Activated T-helper 1 cell treated with anti-CD3 and anti-CD28 coated beads, Interleukin-12 subunit alpha, Interleukin-12 subunit beta, Interleukin-2, Interleukin-4 antibody, amounts not matched to agents 30 ng/mL and 10 ng/mL and 1 ng/mL, durations not matched to agents 14 hours and 24 hours and 36 hours (primary cell): Measurements from ENCODE around the gene RPS19. TPM values are rescaled to one million over a fixed set of nuclear protein-coding genes. Genes with fewer than 3 reads are reported as not detected.
A peak's percentile ranks its signal among the peaks of the same experiment; 100 is the strongest.

Experiments used
- DNase-seq: peaks from one replicate; pipeline ENCODE4 v3.0.0; 2021; ENCODE audit warnings: low spot score
- H3K27ac Mint-ChIP-seq: one replicate; pipeline ENCODE4 v1.8.0; 2021; ENCODE audit warnings: mild to moderate bottlenecking, mixed read lengths
- H3K27me3 Mint-ChIP-seq: one replicate; pipeline ENCODE4 v1.8.0; 2022; ENCODE audit warnings: mild to moderate bottlenecking, moderate library complexity, mixed read lengths; ENCODE audit not compliant: insufficient read depth
- H3K36me3 Mint-ChIP-seq: one replicate; pipeline ENCODE4 v1.8.0; 2021; ENCODE audit warnings: low read depth, mixed read lengths
- H3K4me1 Mint-ChIP-seq: one replicate; pipeline ENCODE4 v1.8.0; 2021; ENCODE audit warnings: low read depth, mixed read lengths
- H3K4me3 Mint-ChIP-seq: one replicate; pipeline ENCODE4 v1.8.0; 2021; ENCODE audit warnings: mild to moderate bottlenecking, moderate library complexity, mixed read lengths
- H3K9me3 Mint-ChIP-seq: one replicate; pipeline ENCODE4 v1.8.0; 2021; ENCODE audit warnings: mixed read lengths
- intact Hi-C: fragments of 100-400 bp; cut with micrococcal nuclease; formaldehyde crosslinking; loops from one replicate; pipeline ENCODE4 v1.15.1; 2024
- total RNA-seq: library from RNA; stranded (reverse); gene quantifications from 2 replicates; pipeline ENCODE4 v1.2.3, GENCODE V29; 2022

Gene RPS19
- total RNA-seq, 1 donor from 2014 or later, result 2,906 TPM

DNA sequence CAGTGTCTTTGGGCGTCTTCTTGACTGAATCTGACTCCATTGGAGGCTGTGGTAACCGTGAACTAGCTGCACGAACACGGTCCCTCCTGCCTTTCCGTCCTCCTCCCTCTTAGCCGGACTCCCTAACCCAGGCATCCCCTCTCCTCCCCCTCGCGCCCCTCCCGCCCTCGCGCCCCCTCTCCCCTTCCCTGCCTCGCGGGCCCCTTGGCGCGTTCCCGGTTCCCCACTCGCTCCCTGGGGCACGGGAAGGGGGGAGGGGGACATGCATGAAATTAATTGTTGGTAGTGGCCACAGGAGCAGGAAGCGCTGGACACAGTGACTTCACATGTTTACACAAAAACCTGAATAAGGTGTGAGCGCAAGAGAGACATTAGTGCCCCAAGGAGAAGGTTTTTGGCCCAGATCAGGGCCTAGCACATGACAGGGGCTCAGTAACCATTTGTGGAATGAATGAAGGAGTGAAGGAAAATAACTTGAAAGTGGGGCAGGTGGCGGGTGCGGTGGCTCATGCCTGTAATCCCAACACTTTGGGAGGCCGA is 14.9 kb upstream of the RPS19 start:
- intact Hi-C loops, result no loop called here
- no peaks in the 10 kb centered on the region for H3K36me3 Mint-ChIP-seq
- no peak overlapping the region for H3K27ac Mint-ChIP-seq
- no peaks in the 10 kb centered on the region for H3K4me1 Mint-ChIP-seq
- no peaks in the 10 kb centered on the region for H3K9me3 Mint-ChIP-seq
- DNase-seq, result no peak
- H3K27me3 Mint-ChIP-seq, result peaks cover 4% of the 10 kb centered on the region
- no peak overlapping the region for H3K4me3 Mint-ChIP-seq

DNA sequence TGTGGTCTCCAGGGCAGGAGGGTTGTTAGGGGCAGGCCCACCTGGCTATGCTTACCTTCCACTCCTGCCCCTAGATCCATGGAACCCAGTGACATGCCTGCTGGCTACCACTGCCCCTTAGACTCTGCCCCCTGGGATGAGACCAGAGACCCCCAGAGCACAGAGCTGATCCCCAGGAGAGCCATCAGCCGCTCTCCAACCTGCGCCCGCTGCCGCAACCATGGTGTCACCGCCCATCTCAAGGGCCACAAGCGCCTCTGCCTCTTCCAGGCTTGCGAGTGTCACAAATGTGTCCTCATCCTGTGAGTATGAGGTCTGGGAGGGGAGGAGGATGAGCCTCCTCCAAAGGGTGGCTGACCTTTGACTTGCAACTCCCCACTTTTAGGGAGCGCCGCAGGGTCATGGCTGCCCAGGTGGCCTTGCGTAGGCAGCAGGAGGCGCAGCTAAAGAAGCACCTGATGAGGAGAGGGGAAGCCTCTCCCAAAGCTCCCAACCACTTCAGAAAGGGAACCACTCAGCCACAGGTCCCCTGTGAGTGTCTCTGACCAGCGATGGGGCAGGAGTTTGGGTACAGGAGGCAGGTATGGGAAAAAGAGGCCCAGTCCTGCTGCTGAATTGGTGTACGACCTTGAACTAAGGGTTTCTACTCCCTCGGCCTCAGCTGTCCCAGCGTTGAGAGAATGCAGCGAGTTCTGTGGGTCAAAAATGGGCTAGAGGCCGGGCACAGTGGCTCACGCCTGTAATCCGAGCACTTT is 12.5 kb upstream of the RPS19 start:
- no peak for DNase-seq
- H3K27me3 Mint-ChIP-seq, result peaks cover 23% of the 10 kb centered on the region
- H3K36me3 Mint-ChIP-seq, result no peaks in the 10 kb centered on the region
- no peak overlapping the region for H3K4me3 Mint-ChIP-seq
- H3K4me1 Mint-ChIP-seq, result no peaks in the 10 kb centered on the region
- intact Hi-C loops, result no loop called here
- H3K9me3 Mint-ChIP-seq, result no peaks in the 10 kb centered on the region
- no peak overlapping the region for H3K27ac Mint-ChIP-seq

DNA sequence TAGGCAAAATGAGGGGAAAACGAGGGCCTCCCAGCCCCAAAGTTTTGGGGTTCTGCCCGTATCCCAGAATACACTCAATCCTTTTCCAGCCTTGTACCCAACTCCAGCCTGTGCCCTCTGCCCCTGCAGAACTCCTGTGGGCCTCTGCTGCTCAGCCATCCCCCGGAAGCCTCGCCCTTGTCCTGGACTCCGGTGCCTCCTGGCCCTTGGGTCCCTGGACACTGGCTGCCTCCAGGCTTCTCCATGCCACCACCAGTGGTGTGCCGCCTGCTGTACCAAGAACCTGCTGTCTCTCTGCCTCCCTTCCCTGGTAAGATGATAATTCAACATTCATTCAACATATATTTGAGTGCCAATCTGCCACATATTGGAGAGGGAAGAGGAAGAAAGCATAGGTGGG is 11.4 kb upstream of the RPS19 start:
- DNase-seq, result no peak
- Mint-ChIP-seq H3K27me3 (peaks cover 33% of the 10 kb centered on the region), H3K27ac (no peak overlapping the region), H3K4me3 (no peak overlapping the region), H3K36me3 (no peaks in the 10 kb centered on the region), H3K4me1 (no peaks in the 10 kb centered on the region), H3K9me3 (no peaks in the 10 kb centered on the region)
- intact Hi-C loops, result no loop called here

DNA sequence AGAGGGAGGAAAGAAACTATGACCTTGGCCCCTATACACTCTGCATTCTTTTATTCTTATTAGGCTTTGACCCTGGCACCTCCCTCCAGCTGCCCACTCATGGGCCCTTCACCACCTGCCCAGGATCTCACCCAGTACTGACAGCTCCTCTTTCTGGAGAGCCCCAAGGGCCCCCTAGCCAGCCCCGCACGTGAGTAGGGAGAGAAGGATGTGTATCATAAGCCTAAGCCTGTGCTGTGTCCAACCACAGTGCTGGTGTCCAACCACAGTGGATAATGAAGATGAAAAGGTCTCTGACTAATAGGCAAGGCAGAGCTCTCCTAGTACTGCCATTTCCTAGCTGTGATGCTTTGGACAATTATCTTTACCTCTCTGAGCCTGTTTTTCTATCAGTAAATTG is 11.0 kb upstream of the RPS19 start:
- H3K4me3 Mint-ChIP-seq, result no peak overlapping the region
- H3K4me1 Mint-ChIP-seq, result no peaks in the 10 kb centered on the region
- H3K9me3 Mint-ChIP-seq, result no peaks in the 10 kb centered on the region
- peaks cover 32% of the 10 kb centered on the region for H3K27me3 Mint-ChIP-seq
- no peak for DNase-seq
- intact Hi-C loops, result no loop called here
- H3K36me3 Mint-ChIP-seq, result no peaks in the 10 kb centered on the region
- H3K27ac Mint-ChIP-seq, result no peak overlapping the region

DNA sequence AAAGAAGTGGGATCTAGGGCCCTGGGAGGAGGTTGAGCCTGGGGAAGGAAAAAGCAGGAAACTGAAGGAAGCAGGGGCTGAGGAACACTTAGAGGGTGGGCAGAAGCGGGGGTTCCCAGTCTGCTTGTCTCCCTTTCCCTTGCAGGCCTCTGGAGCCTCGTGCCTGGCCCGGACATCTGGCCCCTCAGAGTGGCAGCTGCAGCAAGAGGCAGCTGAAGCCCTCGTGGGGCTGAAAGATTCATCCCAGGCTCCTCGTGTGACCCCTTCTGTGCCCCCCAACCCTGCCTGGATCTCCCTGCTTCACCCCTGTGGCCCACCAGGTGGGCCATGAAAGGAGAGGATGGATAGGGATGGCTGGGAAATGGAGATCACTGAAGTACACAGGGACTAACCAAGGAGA is 9.7 kb upstream of the RPS19 start:
- Mint-ChIP-seq H3K4me3 (no peak overlapping the region), H3K9me3 (no peaks in the 10 kb centered on the region), H3K27me3 (peaks cover 40% of the 10 kb centered on the region), H3K27ac (no peak overlapping the region), H3K4me1 (no peaks in the 10 kb centered on the region), H3K36me3 (no peaks in the 10 kb centered on the region)
- intact Hi-C loops, result no loop called here
- DNase-seq, result no peak

DNA sequence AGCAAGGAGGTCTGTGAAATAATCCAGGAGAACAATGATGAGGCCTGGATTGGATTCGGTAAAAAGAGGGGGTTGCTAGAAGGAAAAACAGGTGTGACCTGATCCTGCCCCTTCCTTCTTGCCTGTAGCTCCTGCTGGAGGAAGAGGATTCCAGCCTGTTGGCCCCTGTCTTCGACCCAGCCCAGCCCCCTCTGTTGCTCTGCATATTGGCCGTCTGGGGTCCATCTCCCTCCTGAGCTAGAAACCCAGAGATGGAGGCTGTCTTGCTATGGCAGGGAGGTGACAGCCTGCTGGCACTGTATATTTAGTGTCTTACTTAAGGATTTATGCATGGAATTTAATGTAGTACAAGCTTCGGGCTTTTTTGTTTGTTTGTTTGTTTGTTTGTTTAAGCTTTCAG is 8.6 kb upstream of the RPS19 start:
- intact Hi-C loops, result no loop called here
- Mint-ChIP-seq H3K9me3 (no peaks in the 10 kb centered on the region), H3K27me3 (peaks cover 41% of the 10 kb centered on the region), H3K4me1 (no peaks in the 10 kb centered on the region), H3K36me3 (no peaks in the 10 kb centered on the region), H3K27ac (no peak overlapping the region), H3K4me3 (no peak overlapping the region)
- DNase-seq, result no peak

DNA sequence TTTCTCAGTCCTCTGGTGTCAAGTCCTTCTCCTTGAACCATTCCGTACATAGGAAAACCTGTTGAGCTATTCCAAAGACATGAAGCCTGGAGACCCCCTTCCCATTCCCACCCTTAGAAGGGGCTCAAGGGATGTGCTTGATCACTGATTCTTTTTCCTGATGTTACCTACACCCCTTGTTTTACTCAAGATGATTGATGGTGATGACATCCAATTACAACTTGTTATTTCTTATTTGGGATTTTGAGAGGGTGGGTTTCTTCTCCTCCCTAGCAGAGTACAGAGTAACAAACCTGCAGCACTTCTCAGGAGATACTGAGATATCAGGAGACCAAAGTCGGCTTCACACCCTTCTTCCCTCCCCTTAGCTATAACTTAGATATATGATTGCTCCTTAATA is 6.7 kb upstream of the RPS19 start:
- no peak for DNase-seq
- Mint-ChIP-seq H3K27me3 (peaks cover 45% of the 10 kb centered on the region), H3K27ac (no peak overlapping the region), H3K9me3 (no peaks in the 10 kb centered on the region), H3K36me3 (no peaks in the 10 kb centered on the region), H3K4me3 (no peak overlapping the region), H3K4me1 (no peaks in the 10 kb centered on the region)
- intact Hi-C loops, result no loop called here

DNA sequence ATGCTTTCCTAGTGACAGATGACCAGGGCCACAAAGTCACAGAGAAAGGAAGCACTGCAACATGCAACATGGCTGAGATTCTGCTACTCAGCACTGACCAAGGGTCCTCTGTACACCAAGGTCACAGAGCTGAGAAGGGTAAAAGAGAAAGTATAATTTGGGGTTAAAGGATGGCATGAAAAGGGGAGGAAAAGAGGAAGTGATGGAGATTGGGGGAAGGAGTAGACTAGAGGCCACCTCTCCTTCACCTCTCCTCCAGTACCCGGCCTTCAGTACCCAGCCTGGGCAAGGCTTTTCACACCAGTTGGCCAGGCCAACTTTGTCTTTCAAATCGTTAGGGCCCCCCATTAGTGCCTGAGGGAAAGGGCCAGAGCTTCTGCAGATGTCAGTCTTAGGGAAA is 6.3 kb upstream of the RPS19 start:
- no peak overlapping the region for H3K27ac Mint-ChIP-seq
- no peaks in the 10 kb centered on the region for H3K9me3 Mint-ChIP-seq
- peaks cover 45% of the 10 kb centered on the region for H3K27me3 Mint-ChIP-seq
- no peak overlapping the region for H3K4me3 Mint-ChIP-seq
- no peaks in the 10 kb centered on the region for H3K4me1 Mint-ChIP-seq
- DNase-seq, result no peak
- intact Hi-C loops, result no loop called here
- no peaks in the 10 kb centered on the region for H3K36me3 Mint-ChIP-seq

DNA sequence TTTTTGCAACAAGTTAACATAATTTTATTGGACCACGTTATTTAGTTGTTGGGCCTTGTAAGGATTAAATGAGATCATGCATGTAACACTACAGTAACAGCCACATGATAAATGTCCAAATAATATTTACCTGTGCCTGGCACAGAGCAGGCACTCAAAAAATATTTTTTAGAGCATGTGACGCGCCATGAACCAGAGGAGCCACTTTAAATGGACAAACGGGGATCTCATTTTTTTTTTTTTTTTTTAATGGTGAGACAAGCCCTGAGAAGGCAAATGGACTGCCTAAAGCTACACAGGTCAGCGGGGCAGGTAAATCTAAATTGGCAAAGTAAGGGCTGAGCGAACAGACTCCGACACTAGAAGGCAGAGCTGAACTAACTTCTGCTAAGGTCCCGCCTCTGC is 840 bp upstream of the RPS19 start:
- Mint-ChIP-seq H3K4me3 (peak overlapping the region; percentile 88), H3K4me1 (peaks cover 34% of the 10 kb centered on the region), H3K9me3 (no peaks in the 10 kb centered on the region), H3K36me3 (peaks cover 36% of the 10 kb centered on the region), H3K27ac (peak overlapping the region; percentile 97), H3K27me3 (peaks cover 13% of the 10 kb centered on the region)
- DNase-seq, result no peak
- intact Hi-C loops, result loop anchor here (1.0 kb wide), 5 partner anchors 25 to 383 kb away; partner anchors contain the start of genes GSK3A, RABAC1 and ZNF574

DNA sequence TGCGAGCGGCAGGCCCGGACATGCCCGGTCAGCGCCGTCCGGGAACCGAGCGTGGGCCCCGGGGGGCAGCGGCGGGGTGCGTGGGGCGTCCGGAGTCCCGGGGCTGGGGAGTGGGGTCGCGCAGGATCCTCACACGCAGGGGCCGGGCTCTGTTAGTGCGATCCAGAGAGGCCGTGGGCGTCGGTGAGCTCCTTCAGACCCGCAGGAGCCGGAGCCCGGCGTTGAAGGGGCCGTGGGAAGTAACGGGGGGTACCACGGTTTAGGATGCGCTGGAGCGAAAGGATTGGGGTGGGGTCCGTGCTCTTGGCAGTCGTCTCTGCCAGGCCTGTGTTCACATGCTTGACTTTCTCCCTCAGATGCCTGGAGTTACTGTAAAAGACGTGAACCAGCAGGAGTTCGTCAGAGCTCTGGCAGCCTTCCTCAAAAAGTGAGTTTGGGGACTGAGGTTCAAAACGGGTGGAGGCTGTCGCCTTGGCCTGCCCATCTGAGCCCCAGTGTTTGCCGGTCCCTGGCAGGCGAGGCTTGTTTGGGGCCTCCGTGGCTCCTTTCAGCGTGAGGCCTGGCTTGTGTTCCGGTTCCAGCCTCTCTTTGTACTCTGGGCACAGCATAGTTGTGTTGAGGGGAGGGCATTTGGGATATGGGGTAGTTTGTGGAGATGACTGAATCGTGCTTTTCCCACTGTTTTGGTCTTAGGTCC is 512 bp downstream of the RPS19 start:
- Mint-ChIP-seq H3K4me1 (peaks cover 39% of the 10 kb centered on the region), H3K9me3 (no peaks in the 10 kb centered on the region), H3K4me3 (peak overlapping the region; percentile 95), H3K36me3 (peaks cover 46% of the 10 kb centered on the region), H3K27ac (peak overlapping the region; percentile 84), H3K27me3 (peaks cover 4% of the 10 kb centered on the region)
- intact Hi-C loops, result loop anchor here (1.0 to 2.0 kb wide), 5 partner anchors 11 to 1890 kb away; partner anchors contain the start of genes BCKDHA, EXOSC5 and PSMC4
- no peak for DNase-seq

DNA sequence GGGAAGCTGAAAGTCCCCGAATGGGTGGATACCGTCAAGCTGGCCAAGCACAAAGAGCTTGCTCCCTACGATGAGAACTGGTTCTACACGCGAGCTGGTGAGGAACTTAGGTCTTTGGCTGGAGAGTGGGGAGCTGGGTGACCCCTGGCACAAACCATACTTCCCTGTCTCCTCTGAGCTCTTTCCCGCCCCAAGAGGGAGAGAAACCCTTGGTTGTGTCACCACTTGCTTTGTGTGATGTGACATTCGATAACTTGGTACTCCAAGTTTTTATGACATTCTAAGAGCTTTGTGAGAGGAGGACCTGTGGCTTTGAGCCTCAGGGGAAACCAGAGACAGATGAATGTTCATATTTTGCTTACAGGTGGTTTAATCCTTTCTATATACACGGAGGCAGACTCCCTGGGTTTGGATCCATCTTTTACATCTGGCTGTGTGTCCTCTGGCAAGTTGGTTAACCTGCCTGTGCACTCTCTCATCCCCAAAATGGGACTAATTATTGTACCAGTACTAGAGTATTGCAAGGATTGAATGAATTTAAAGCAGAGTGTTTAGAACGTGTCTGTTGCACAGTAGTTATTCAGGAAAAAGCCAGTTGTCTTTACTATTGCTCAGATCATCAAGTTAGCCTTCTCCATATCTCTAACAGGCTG is 1.2 kb downstream of the RPS19 start:
- H3K27ac Mint-ChIP-seq, result peak overlapping the region; percentile 84
- H3K4me3 Mint-ChIP-seq, result peak overlapping the region; percentile 95
- H3K9me3 Mint-ChIP-seq, result no peaks in the 10 kb centered on the region
- H3K36me3 Mint-ChIP-seq, result peaks cover 50% of the 10 kb centered on the region
- H3K4me1 Mint-ChIP-seq, result peaks cover 42% of the 10 kb centered on the region
- H3K27me3 Mint-ChIP-seq, result peaks cover 4% of the 10 kb centered on the region
- no peak for DNase-seq
- intact Hi-C loops, result loop anchor here (2.0 kb wide), 2 partner anchors 464 to 1890 kb away; partner anchors contain the start of genes BCKDHA, EXOSC5 and PSMC4

DNA sequence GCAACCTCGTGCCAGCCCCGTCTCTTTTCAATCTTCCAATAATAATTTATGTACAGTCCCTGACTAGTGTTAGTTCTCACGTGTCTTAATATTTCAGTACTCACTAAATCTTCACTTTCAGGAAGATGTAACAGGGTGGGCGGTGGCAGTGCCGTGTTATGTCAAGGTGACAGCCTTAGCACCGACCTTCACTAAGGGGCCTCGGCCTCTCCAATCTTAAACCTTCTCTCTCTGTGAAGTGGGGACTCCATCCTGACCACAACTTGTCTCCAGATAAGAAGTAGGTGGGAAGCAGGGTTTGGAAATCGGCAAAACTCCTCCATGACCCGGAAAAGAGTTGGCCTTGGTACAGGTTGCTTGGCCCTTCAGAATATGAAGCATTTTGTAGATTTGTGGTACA is 1.8 kb downstream of the RPS19 start:
- Mint-ChIP-seq H3K27ac (peak overlapping the region; percentile 84), H3K4me1 (peaks cover 44% of the 10 kb centered on the region), H3K27me3 (peaks cover 4% of the 10 kb centered on the region), H3K4me3 (peak overlapping the region; percentile 95), H3K9me3 (no peaks in the 10 kb centered on the region), H3K36me3 (peaks cover 54% of the 10 kb centered on the region)
- intact Hi-C loops, result loop anchor here (2.0 kb wide), 2 partner anchors 465 to 1891 kb away; partner anchors contain the start of genes BCKDHA, EXOSC5 and PSMC4
- no peak for DNase-seq
